Body of pancreas (tissue), 4 donors: Measurements from ENCODE around the gene VPS26B.

Experiments
- POLR2A ChIP-seq, 3 donors: fragments of 450-650 bp; IDR thresholded peaks; one replicate each; pipeline ENCODE4 v1.6.1; 2016; ENCODE audit warnings: antibody characterized with exemption in 3 of 3, mild to moderate bottlenecking in 2 of 3
- TF ChIP-seq, protein P1 (sequence below), 7 experiments: fragments of 450-650 bp in 4 of 7; fragments of 200-600 bp in 3 of 7; sonication (generic) in 3 of 7; IDR thresholded peaks; one replicate each; pipeline ENCODE4 v1.5.1; 2016 to 2019; ENCODE audit warnings: antibody characterized with exemption in 7 of 7

DNA sequence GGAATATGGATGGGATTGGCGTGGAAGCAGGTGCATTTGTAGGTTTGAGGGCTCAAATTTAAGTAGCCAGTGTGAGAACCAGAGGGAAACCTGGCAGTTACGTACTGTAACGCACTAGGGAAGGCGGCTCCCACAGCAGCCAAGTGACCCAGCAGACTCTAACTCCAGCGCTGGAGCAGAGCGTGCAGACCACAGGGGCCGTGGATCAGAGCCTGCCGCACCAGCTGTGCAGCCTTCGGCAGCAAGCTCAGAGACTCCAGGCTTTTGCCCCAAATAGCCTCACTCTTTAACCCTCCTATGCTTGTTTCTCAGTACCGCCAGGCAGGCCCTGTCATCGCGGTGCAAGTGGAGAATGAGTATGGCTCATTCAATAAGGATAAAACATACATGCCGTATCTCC lies 64.0 kb downstream of the VPS26B start:
- TF ChIP-seq, protein P1, sequence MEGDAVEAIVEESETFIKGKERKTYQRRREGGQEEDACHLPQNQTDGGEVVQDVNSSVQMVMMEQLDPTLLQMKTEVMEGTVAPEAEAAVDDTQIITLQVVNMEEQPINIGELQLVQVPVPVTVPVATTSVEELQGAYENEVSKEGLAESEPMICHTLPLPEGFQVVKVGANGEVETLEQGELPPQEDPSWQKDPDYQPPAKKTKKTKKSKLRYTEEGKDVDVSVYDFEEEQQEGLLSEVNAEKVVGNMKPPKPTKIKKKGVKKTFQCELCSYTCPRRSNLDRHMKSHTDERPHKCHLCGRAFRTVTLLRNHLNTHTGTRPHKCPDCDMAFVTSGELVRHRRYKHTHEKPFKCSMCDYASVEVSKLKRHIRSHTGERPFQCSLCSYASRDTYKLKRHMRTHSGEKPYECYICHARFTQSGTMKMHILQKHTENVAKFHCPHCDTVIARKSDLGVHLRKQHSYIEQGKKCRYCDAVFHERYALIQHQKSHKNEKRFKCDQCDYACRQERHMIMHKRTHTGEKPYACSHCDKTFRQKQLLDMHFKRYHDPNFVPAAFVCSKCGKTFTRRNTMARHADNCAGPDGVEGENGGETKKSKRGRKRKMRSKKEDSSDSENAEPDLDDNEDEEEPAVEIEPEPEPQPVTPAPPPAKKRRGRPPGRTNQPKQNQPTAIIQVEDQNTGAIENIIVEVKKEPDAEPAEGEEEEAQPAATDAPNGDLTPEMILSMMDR (IDR thresholded peaks at IDR 0.05), result no peak
- TF ChIP-seq POLR2A (IDR thresholded peaks at IDR 0.05), result no peak
